A549 (cell line): ENCODE data around the gene TPST1. TPM values are rescaled to one million over a fixed set of nuclear protein-coding genes. Genes with fewer than 3 reads are reported as not detected.

Source experiments
- ATAC-seq, 2 experiments: fragments of 200-7000 bp in 1 of 2; fragments of >200 bp in 1 of 2; cut with Nextera tagmentation in 1 of 2; cut with Tn5 transposase in 1 of 2; 3 replicates each; pipeline versions ENCODE4 v1.8.0 to v1.9.1; 2018 to 2020; ENCODE audit warnings: mild to moderate bottlenecking in 1 of 2, moderate library complexity in 1 of 2
- CTCF ChIA-PET: fragments of 300-600 bp; sonication (Branson Sonifier 250); formaldehyde crosslinking; extraction: SDS; loops from one replicate; lab custom pipeline; 2021; ENCODE audit warnings: antibody characterized with exemption, inconsistent platforms; lab: Yijun Ruan, JAX
- POLR2A ChIA-PET: fragments of 350-600 bp; formaldehyde crosslinking; extraction: SDS; loops from one replicate; lab custom pipeline; 2021; ENCODE audit warnings: antibody characterized with exemption, inconsistent platforms; lab: Yijun Ruan, JAX
- DNase-seq, 2 experiments: peaks; one replicate each; pipeline versions ENCODE4 v3.0.0 to v3.0.0-alpha.2; 2011 to 2016; ENCODE audit warnings: low read depth in 1 of 2, low spot score in 1 of 2
- FAIRE-seq: peaks from 2 replicates; lab custom pipeline; 2011; peaks lifted over from hg19 to GRCh38; lab: Jason Lieb, UNC
- H3K27ac ChIP-seq, 2 experiments: fragments of >200 bp; sonication (Bioruptor Twin); formaldehyde crosslinking; 3 replicates each; pipeline ENCODE4 v1.5.1; 2016 to 2017
- H3K4me1 ChIP-seq: fragments of >200 bp; sonication (Bioruptor Twin); formaldehyde crosslinking; 3 replicates; pipeline ENCODE4 v1.6.1; 2016
- H3K4me2 ChIP-seq: fragments of >200 bp; sonication (Bioruptor Twin); formaldehyde crosslinking; 3 replicates; pipeline ENCODE4 v1.6.1; 2016
- H3K4me3 ChIP-seq: fragments of >200 bp; sonication (Bioruptor Twin); formaldehyde crosslinking; 3 replicates; pipeline ENCODE4 v1.5.1; 2016
- H3K9me3 ChIP-seq: fragments of >200 bp; sonication (Bioruptor Twin); formaldehyde crosslinking; 3 replicates; pipeline ENCODE4 v1.6.1; 2016
- BHLHE40 ChIP-seq: IDR thresholded peaks from 2 replicates; pipeline ENCODE4 v1.6.1; 2012; ENCODE audit warnings: low read depth, low read length, inconsistent platforms
- CBX2 ChIP-seq: fragments of 200-600 bp; sonication (generic); IDR thresholded peaks from 2 replicates; pipeline ENCODE4 v1.6.1; 2016; ENCODE audit warnings: low read depth, mild to moderate bottlenecking, borderline replicate concordance
- CBX8 ChIP-seq: fragments of 200-600 bp; sonication (generic); IDR thresholded peaks from 2 replicates; pipeline ENCODE4 v1.6.1; 2016
- CHD2 ChIP-seq: fragments of 150-350 bp; IDR thresholded peaks from 2 replicates; pipeline ENCODE4 v1.6.1; 2014; ENCODE audit warnings: low read length; ENCODE audit not compliant: partially characterized antibody
- CHD4 ChIP-seq: fragments of 200-600 bp; sonication (generic); IDR thresholded peaks from 2 replicates; pipeline ENCODE4 v1.6.1; 2016; ENCODE audit warnings: antibody characterized with exemption, mild to moderate bottlenecking, borderline replicate concordance
- EHMT2 ChIP-seq: fragments of 200-600 bp; sonication (generic); IDR thresholded peaks from 2 replicates; pipeline ENCODE4 v1.6.1; 2016; ENCODE audit warnings: antibody characterized with exemption, low read depth, mild to moderate bottlenecking, moderate library complexity
- ELK1 ChIP-seq: fragments of 150-350 bp; IDR thresholded peaks from 2 replicates; pipeline ENCODE4 v1.6.1; 2014; ENCODE audit warnings: low read depth, mild to moderate bottlenecking, low read length
- EP300 ChIP-seq, 2 experiments: fragments of >200 bp; sonication (Bioruptor Twin); formaldehyde crosslinking; IDR thresholded peaks; 2 replicates in 1 of 2; 3 replicates in 1 of 2; pipeline ENCODE4 v1.6.1; 2016 to 2017
- FOSL2 ChIP-seq, 2 experiments: fragments of 450-650 bp in 1 of 2; fragments of >200 bp in 1 of 2; sonication (Bioruptor Twin) in 1 of 2; formaldehyde crosslinking; IDR thresholded peaks; 2 replicates each; pipeline versions ENCODE4 v1.5.0 to v1.6.1; 2016 to 2020; ENCODE audit warnings: mild to moderate bottlenecking in 1 of 2, moderate library complexity in 1 of 2
- GATA3 ChIP-seq: IDR thresholded peaks from 2 replicates; pipeline ENCODE4 v1.6.1; 2012; ENCODE audit warnings: borderline replicate concordance
- HDAC2 ChIP-seq: fragments of 200-600 bp; sonication (generic); IDR thresholded peaks from 2 replicates; pipeline ENCODE4 v1.6.1; 2016
- HEYL ChIP-seq: fragments of 250-450 bp; sonication (Bioruptor Pico); IDR thresholded peaks from 2 replicates; pipeline ENCODE4 v1.8.0; 2021; ENCODE audit warnings: mild to moderate bottlenecking, moderate library complexity
- HMGXB4 ChIP-seq: fragments of 250-450 bp; sonication (Bioruptor Pico); IDR thresholded peaks from 2 replicates; pipeline ENCODE4 v1.5.0; 2021; ENCODE audit warnings: mild to moderate bottlenecking, moderate library complexity, borderline replicate concordance
- HOXB13 ChIP-seq: fragments of 250-450 bp; sonication (Bioruptor Pico); IDR thresholded peaks from 2 replicates; pipeline ENCODE4 v1.5.0; 2020; ENCODE audit warnings: low read depth, mild to moderate bottlenecking, moderate library complexity
- HOXB5 ChIP-seq: fragments of 250-450 bp; sonication (Bioruptor Pico); IDR thresholded peaks from 2 replicates; pipeline ENCODE4 v1.5.0; 2020; ENCODE audit warnings: mild to moderate bottlenecking, moderate library complexity
- KDM1A ChIP-seq: fragments of 200-600 bp; sonication (generic); IDR thresholded peaks from 2 replicates; pipeline ENCODE4 v1.6.1; 2016; ENCODE audit warnings: low read depth, mild to moderate bottlenecking
- KDM5A ChIP-seq: fragments of 200-600 bp; sonication (generic); IDR thresholded peaks from 2 replicates; pipeline ENCODE4 v1.6.1; 2016; ENCODE audit warnings: antibody characterized with exemption, mild to moderate bottlenecking
- MAFK ChIP-seq: fragments of 450-650 bp; IDR thresholded peaks from 2 replicates; pipeline ENCODE4 v1.6.1; 2014; ENCODE audit not compliant: partially characterized antibody
- MAX ChIP-seq: IDR thresholded peaks from 2 replicates; pipeline ENCODE4 v1.6.1; 2012
- MAZ ChIP-seq: fragments of 150-350 bp; IDR thresholded peaks from 2 replicates; pipeline ENCODE4 v1.6.1; 2014; ENCODE audit warnings: antibody characterized with exemption, low read depth, low read length, borderline replicate concordance
- MYC ChIP-seq: IDR thresholded peaks from 2 replicates; pipeline ENCODE4 v1.6.1; 2012; ENCODE audit warnings: mild to moderate bottlenecking, inconsistent platforms, low read length, improper control_type of control experiment, borderline replicate concordance
- NFE2L2 ChIP-seq: fragments of 150-350 bp; conservative IDR thresholded peaks from 2 replicates; pipeline ENCODE4 v1.6.1; 2014; ENCODE audit warnings: low read length
- NPAS2 ChIP-seq: fragments of 250-450 bp; sonication (Bioruptor Pico); IDR thresholded peaks from 2 replicates; pipeline ENCODE4 v1.8.0; 2022; ENCODE audit warnings: mild to moderate bottlenecking, moderate library complexity, borderline replicate concordance
- PHF8 ChIP-seq: fragments of 200-600 bp; sonication (generic); IDR thresholded peaks from 2 replicates; pipeline ENCODE4 v1.6.1; 2016; ENCODE audit warnings: low read depth, mild to moderate bottlenecking, antibody characterized with exemption, moderate library complexity, borderline replicate concordance
- RAD21 ChIP-seq, 2 experiments: fragments of >200 bp in 1 of 2; sonication (Bioruptor Twin) in 1 of 2; formaldehyde crosslinking in 1 of 2; IDR thresholded peaks in 1 of 2; conservative IDR thresholded peaks in 1 of 2; 2 replicates in 1 of 2; 3 replicates in 1 of 2; pipeline ENCODE4 v1.6.1; 2012 to 2018; ENCODE audit warnings: inconsistent platforms in 1 of 2
- RCOR1 ChIP-seq: fragments of 150-350 bp; IDR thresholded peaks from 2 replicates; pipeline ENCODE4 v1.6.1; 2014; ENCODE audit warnings: antibody characterized with exemption, low read length, low read depth
- SMC3 ChIP-seq: fragments of >200 bp; sonication (Bioruptor Twin); formaldehyde crosslinking; IDR thresholded peaks from 3 replicates; pipeline ENCODE4 v1.6.1; 2018; ENCODE audit warnings: inconsistent platforms
- TFCP2L1 ChIP-seq: fragments of 250-450 bp; sonication (Bioruptor Pico); IDR thresholded peaks from 2 replicates; pipeline ENCODE4 v1.5.0; 2021; ENCODE audit warnings: mild to moderate bottlenecking
- TP53 ChIP-seq: fragments of 250-450 bp; sonication (Bioruptor Pico); IDR thresholded peaks from 2 replicates; pipeline ENCODE4 v1.5.0; 2021; ENCODE audit warnings: mild to moderate bottlenecking, moderate library complexity
- ZNF302 ChIP-seq: fragments of 250-450 bp; sonication (Bioruptor Pico); IDR thresholded peaks from 2 replicates; pipeline ENCODE4 v1.9.0; 2021; ENCODE audit warnings: inconsistent platforms, mild to moderate bottlenecking, moderate library complexity
- ZSCAN20 ChIP-seq: fragments of 250-450 bp; sonication (Bioruptor Pico); IDR thresholded peaks from 2 replicates; pipeline ENCODE4 v1.8.0; 2022; ENCODE audit warnings: mild to moderate bottlenecking, moderate library complexity
- WGBS: methylation state at CpG from one replicate; pipeline ENCODE4 v1.1.6; 2017; ENCODE audit errors: missing lambda C conversion rate; 5-methylcytosine and 5-hydroxymethylcytosine counted together
- polyA plus RNA-seq, 4 experiments: library from polyadenylated mRNA; depleted of rRNA in 3 of 4; stranded (reverse); fragments of >200 nt; fragmentation: RNase III in 1 of 4; extraction: RNeasy Plus Mini Kit Qiagen cat#74134 plus additional on column Dnase treatment in 1 of 4; gene quantifications; 2 replicates in 3 of 4; 3 replicates in 1 of 4; pipeline ENCODE4 v1.2.3, GENCODE V29; 2011 to 2017

TPST1 gene
- polyA plus RNA-seq, 2 of the 4 experiments (the other 2 are of a cell fraction) = 14.6 to 20.4 TPM

- H3K9me3 ChIP-seq = no peaks in the 10 kb centered on the region
- TF ChIP-seq HMGXB4 (CRISPR knock-in tag) (no peak), GATA3 (no peak), CBX2 (no peak), CHD4 (no peak), BHLHE40 (no peak), ZNF302 (no peak), EP300 (IDR thresholded peaks at IDR 0.05) (no peak), RCOR1 (no peak), MAZ (no peak), PHF8 (no peak), MYC (no peak), TFCP2L1 (CRISPR knock-in tag) (no peak), NPAS2 (CRISPR knock-in tag) (no peak), ELK1 (no peak), FOSL2 (IDR thresholded peaks at IDR 0.05) (no peak), FOSL2 (CRISPR knock-in tag; IDR thresholded peaks at IDR 0.05) (no peak), KDM1A (no peak), RAD21 (conservative IDR thresholded peaks at IDR 0.05 in 1 of 2, IDR thresholded peaks at IDR 0.05 in 1 of 2) (no peak)
- H3K4me1 ChIP-seq = peaks cover 27% of the 10 kb centered on the region
- H3K27ac ChIP-seq = no peak overlapping the region
- FAIRE-seq (no peak), ATAC-seq (no peak), DNase-seq (no peak)
- CTCF ChIA-PET = interaction anchor here (1.0 to 1.5 kb wide), 4 partner anchors 14 to 134 kb away, joined by 3 to 4 read pairs (median 3); no protein-coding TSS in a partner anchor
- H3K4me2 ChIP-seq = no peak overlapping the region
- no peak overlapping the region for H3K4me3 ChIP-seq
- 84% methylated on average over 7 of the region's 7 CpGs for WGBS
- POLR2A ChIA-PET = no interaction called here
These were observed 74.8 kb downstream of the TPST1 start for GRCh38 chr7:66279912-66280311.

GRCh38 chr7:66281678-66282590 is 76.8 kb downstream of the TPST1 start:
- no peak for TF ChIP-seq FOSL2 (IDR thresholded peaks at IDR 0.05)
- no peak for TF ChIP-seq FOSL2 (CRISPR knock-in tag; IDR thresholded peaks at IDR 0.05)
- no peak for TF ChIP-seq RCOR1
- no peak for TF ChIP-seq CHD2
- TF ChIP-seq EHMT2 = no peak
- no peak for TF ChIP-seq EP300 (IDR thresholded peaks at IDR 0.05)
- TF ChIP-seq RAD21 (conservative IDR thresholded peaks at IDR 0.05 in 1 of 2, IDR thresholded peaks at IDR 0.05 in 1 of 2) = no peak
- no peak for TF ChIP-seq HEYL (CRISPR knock-in tag)
- TF ChIP-seq HOXB5 (CRISPR knock-in tag) = peak; percentile 21; the same call in 1 of the 2 replicates
- no peak for TF ChIP-seq ZSCAN20 (CRISPR knock-in tag)
- no peak for TF ChIP-seq CBX8
- no peak for TF ChIP-seq MYC
- peak; percentile 92 for TF ChIP-seq MAFK
- no peak for TF ChIP-seq ZNF302
- TF ChIP-seq HOXB13 (CRISPR knock-in tag) = no peak
- TF ChIP-seq NFE2L2 = peak; percentile 59
- no peak for TF ChIP-seq HDAC2
- no peak for TF ChIP-seq HMGXB4 (CRISPR knock-in tag)
- no peak for TF ChIP-seq KDM5A
- no peak for TF ChIP-seq TP53 (CRISPR knock-in tag)
- TF ChIP-seq MAZ = no peak
- TF ChIP-seq SMC3 = no peak
- TF ChIP-seq MAX = peak; percentile 27
- TF ChIP-seq, all 56 proteins: peak for 4
- ATAC-seq (peak; percentile 69 to 85; a peak in 4 of 6 replicates), FAIRE-seq (no peak), DNase-seq (peak in 1 of 2 experiments; percentile 56)
- Histone ChIP-seq H3K4me2 (peak overlapping the region; percentile 1; the same call in 2 of the 3 replicates), H3K4me3 (no peak overlapping the region), H3K27ac (peak overlapping the region; percentile 63 to 83), H3K9me3 (no peaks in the 10 kb centered on the region), H3K4me1 (peaks cover 27% of the 10 kb centered on the region)
- ChIA-PET CTCF (no interaction called here), POLR2A (no interaction called here)
- 52% methylated on average over 8 of the region's 8 CpGs for WGBS
